MCF 10A (cell line): ENCODE results near the gene CTNNA2. TPM values are rescaled to one million over a fixed set of nuclear protein-coding genes. Genes with fewer than 3 reads are reported as not detected.

Experiments
- BruUV-seq: library from RNA; stranded (reverse); fragments of 400-500 nt; replicated peaks from 2 replicates; lab custom pipeline; 2021; lab: Mats Ljungman, UMichigan
- CTCF ChIA-PET: fragments of 300-600 bp; sonication (Branson Sonifier 250); formaldehyde crosslinking; extraction: SDS; loops from one replicate; lab custom pipeline; 2021; ENCODE audit warnings: antibody characterized with exemption, inconsistent platforms; lab: Yijun Ruan, JAX
- POLR2A ChIA-PET: fragments of 300-600, 350-650 bp; sonication (Branson Sonifier 250); formaldehyde crosslinking; extraction: SDS; loops from one replicate; lab custom pipeline; 2020; ENCODE audit warnings: antibody characterized with exemption, inconsistent platforms; lab: Yijun Ruan, JAX
- DNase-seq: peaks from one replicate; pipeline ENCODE4 v3.0.0-alpha.2; 2018; ENCODE audit not compliant: unreplicated experiment
- H3K27ac Mint-ChIP-seq: one replicate; pipeline ENCODE4 v1.8.0; 2022; ENCODE audit warnings: mild to moderate bottlenecking, low read depth, mixed read lengths; ENCODE audit not compliant: unreplicated experiment
- H3K27me3 Mint-ChIP-seq: one replicate; pipeline ENCODE4 v1.8.0; 2022; ENCODE audit warnings: mixed read lengths; ENCODE audit not compliant: insufficient read depth, unreplicated experiment
- H3K36me3 Mint-ChIP-seq: one replicate; pipeline ENCODE4 v1.8.0; 2022; ENCODE audit warnings: mild to moderate bottlenecking, moderate library complexity, mixed read lengths; ENCODE audit not compliant: insufficient read depth, unreplicated experiment
- H3K4me1 Mint-ChIP-seq: one replicate; pipeline ENCODE4 v1.8.0; 2022; ENCODE audit warnings: mixed read lengths; ENCODE audit not compliant: insufficient read depth, unreplicated experiment
- H3K4me3 Mint-ChIP-seq: one replicate; pipeline ENCODE4 v1.8.0; 2022; ENCODE audit warnings: mild to moderate bottlenecking, moderate library complexity, mixed read lengths; ENCODE audit not compliant: unreplicated experiment
- H3K9me3 Mint-ChIP-seq: one replicate; pipeline ENCODE4 v1.8.0; 2022; ENCODE audit warnings: mixed read lengths; ENCODE audit not compliant: unreplicated experiment
- intact Hi-C: fragments of 100-400 bp; cut with micrococcal nuclease; formaldehyde crosslinking; loops from 2 replicates; pipeline ENCODE4 v1.14.1; 2022
- total RNA-seq: library from RNA; stranded (reverse); gene quantifications from 2 replicates; pipeline ENCODE4 v1.2.3, GENCODE V29; 2022
- TF ChIP-seq, protein P1 (sequence below): fragments of 200-600 bp; IDR thresholded peaks from one replicate; pipeline ENCODE4 v1.8.0; 2022; ENCODE audit warnings: antibody characterized with exemption, mild to moderate bottlenecking; ENCODE audit not compliant: unreplicated experiment

The CTNNA2 gene
- total RNA-seq, 1 experiment from 2014 or later: not detected

DNA sequence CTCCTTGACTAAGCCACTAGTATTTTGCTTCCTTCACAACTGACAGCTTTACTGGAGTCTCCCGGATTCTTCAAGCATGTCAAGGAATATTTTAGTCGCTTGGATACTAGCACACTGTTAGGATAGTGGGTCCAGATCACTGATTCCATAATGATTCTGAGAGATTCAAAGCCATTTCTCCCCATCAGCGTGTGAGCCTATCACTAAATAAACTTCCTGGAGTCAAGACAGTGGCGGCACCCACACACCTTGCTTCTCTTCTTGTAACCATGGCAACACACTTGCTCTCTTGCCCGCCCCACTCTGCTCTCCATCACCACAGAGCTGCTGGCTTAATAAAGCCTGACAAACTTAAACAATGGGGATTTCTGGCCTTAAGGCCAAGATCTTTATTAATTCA is 546.6 kb downstream of the CTNNA2 start:
- CTCF ChIA-PET: interaction anchor here (0.6 to 2.6 kb wide), 2 partner anchors 13 to 1478 kb away, joined by 3 to 10 read pairs; no protein-coding TSS in a partner anchor
- no peak for DNase-seq

DNA sequence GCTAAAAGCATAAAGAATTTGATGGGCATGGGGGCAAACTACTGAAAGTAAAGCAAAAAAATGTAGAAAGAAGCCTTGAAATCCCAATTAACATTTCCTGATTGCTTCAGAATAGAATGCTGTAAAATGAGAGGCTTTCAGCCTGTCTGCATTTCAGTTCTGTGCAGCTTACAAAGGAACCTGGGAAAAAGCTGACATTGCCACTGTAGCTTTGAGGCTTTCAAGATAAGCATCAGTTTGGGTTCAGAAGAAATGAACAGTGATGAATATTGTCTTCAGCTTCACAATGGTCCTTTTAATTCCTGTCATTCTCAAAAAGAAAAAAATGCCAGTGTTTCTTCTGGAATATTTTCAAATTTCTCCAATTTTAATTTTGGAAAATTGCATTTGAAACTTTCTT is 549.0 kb downstream of the CTNNA2 start:
- H3K4me3 Mint-ChIP-seq: no peak overlapping the region
- TF ChIP-seq, protein P1, sequence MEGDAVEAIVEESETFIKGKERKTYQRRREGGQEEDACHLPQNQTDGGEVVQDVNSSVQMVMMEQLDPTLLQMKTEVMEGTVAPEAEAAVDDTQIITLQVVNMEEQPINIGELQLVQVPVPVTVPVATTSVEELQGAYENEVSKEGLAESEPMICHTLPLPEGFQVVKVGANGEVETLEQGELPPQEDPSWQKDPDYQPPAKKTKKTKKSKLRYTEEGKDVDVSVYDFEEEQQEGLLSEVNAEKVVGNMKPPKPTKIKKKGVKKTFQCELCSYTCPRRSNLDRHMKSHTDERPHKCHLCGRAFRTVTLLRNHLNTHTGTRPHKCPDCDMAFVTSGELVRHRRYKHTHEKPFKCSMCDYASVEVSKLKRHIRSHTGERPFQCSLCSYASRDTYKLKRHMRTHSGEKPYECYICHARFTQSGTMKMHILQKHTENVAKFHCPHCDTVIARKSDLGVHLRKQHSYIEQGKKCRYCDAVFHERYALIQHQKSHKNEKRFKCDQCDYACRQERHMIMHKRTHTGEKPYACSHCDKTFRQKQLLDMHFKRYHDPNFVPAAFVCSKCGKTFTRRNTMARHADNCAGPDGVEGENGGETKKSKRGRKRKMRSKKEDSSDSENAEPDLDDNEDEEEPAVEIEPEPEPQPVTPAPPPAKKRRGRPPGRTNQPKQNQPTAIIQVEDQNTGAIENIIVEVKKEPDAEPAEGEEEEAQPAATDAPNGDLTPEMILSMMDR: no peak
- no peaks in the 10 kb centered on the region for H3K4me1 Mint-ChIP-seq
- H3K36me3 Mint-ChIP-seq: no peaks in the 10 kb centered on the region
- H3K27ac Mint-ChIP-seq: no peak overlapping the region
- POLR2A ChIA-PET: no interaction called here
- no peaks in the 10 kb centered on the region for H3K9me3 Mint-ChIP-seq
- CTCF ChIA-PET: interaction anchor here (2.7 kb wide), 1 partner anchor 11 kb away, joined by 13 read pairs; no protein-coding TSS in a partner anchor
- no peaks in the 10 kb centered on the region for H3K27me3 Mint-ChIP-seq
- BruUV-seq: no TSS peak
- DNase-seq: no peak
- intact Hi-C loops: no loop called here

More for the DNA sequence above, 546.6 kb downstream of the CTNNA2 start:
- TF ChIP-seq, protein P1: no peak
- H3K36me3 Mint-ChIP-seq: no peaks in the 10 kb centered on the region
- no peaks in the 10 kb centered on the region for H3K27me3 Mint-ChIP-seq
- H3K9me3 Mint-ChIP-seq: no peaks in the 10 kb centered on the region
- intact Hi-C loops: no loop called here
- H3K27ac Mint-ChIP-seq: no peak overlapping the region
- BruUV-seq: no TSS peak
- H3K4me3 Mint-ChIP-seq: no peak overlapping the region
- peaks cover 7% of the 10 kb centered on the region for H3K4me1 Mint-ChIP-seq
- POLR2A ChIA-PET: no interaction called here

DNA sequence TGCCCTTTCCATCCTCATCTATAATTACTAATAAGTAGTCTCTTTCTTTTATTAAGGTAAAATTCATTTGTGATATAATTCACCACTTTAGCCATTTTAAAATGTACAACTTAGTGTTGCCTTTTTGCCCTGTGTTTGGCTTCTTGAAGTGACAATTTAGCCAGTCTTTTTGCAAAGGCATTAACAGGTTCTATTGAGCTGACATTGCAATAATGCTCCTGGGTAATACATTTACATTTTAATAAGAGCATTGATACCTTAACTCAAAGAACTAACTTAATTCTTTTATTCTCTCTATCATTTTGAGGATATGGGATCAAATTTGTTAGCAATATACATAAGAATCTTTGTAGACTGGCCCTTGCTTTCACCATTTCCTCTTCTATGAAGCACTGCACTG is 549.4 kb downstream of the CTNNA2 start:
- TF ChIP-seq, protein P1: no peak
- H3K36me3 Mint-ChIP-seq: no peaks in the 10 kb centered on the region
- no peak for DNase-seq
- H3K27me3 Mint-ChIP-seq: no peaks in the 10 kb centered on the region
- no peaks in the 10 kb centered on the region for H3K9me3 Mint-ChIP-seq
- intact Hi-C loops: no loop called here
- no TSS peak for BruUV-seq
- ChIA-PET CTCF (interaction anchor here (2.7 kb wide), 1 partner anchor 11 kb away, joined by 13 read pairs; no protein-coding TSS in a partner anchor), POLR2A (no interaction called here)
- H3K4me1 Mint-ChIP-seq: no peaks in the 10 kb centered on the region
- no peak overlapping the region for H3K27ac Mint-ChIP-seq
- H3K4me3 Mint-ChIP-seq: no peak overlapping the region

DNA sequence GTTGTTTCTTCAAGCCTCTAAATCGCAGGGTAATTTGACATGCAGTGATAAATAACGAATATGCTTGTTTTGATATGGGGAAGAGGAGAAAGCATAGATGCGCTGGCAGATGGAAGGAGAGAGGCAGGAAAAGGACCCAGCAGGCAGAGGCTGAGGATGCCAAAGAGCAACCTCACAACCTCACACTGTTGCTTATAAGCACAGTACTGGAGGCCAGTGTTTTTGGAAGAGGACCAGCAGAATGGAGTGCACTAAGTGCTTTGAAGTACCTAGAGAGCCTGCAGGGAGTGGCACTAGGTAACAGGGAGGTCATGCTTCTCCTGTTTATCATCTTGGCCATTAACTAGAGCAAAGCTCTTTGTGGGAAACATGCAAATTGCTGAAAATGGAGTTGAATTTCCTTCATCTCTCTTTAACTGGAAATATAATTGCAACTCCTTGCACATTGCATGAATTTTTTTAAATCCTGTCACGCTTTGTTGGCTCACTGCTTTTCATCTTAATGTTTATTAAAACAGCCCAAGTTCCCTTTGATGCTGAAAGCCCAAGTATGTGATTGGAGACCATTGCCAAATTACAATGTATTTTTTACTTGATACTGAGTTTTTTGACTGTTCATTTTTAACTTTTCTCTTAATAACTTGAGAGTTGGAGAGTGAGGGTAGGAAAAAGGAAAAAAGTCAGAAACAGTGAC is 555.3 kb downstream of the CTNNA2 start:
- H3K4me3 Mint-ChIP-seq: no peak overlapping the region
- TF ChIP-seq, protein P1: no peak
- H3K27ac Mint-ChIP-seq: no peak overlapping the region

More for the DNA sequence above, 555.3 kb downstream of the CTNNA2 start:
- intact Hi-C loops: no loop called here
- no peak for DNase-seq
- no TSS peak for BruUV-seq
- ChIA-PET CTCF (interaction anchor here (0.8 kb wide), 1 partner anchor 192 kb away, joined by 3 read pairs; no protein-coding TSS in a partner anchor), POLR2A (interaction anchor here (0.5 kb wide), 1 partner anchor 50 kb away, joined by 3 read pairs; no protein-coding TSS in a partner anchor)
- no peaks in the 10 kb centered on the region for H3K27me3 Mint-ChIP-seq
- H3K9me3 Mint-ChIP-seq: no peaks in the 10 kb centered on the region
- no peaks in the 10 kb centered on the region for H3K36me3 Mint-ChIP-seq
- peaks cover 7% of the 10 kb centered on the region for H3K4me1 Mint-ChIP-seq
